Activated T-cell treated with anti-CD3 and anti-CD28 coated beads, Interleukin-2, amount 50 U/mL, for 48 hours (primary cell): ENCODE data around the gene ARHGEF17.

Experiments used
- DNase-seq, 2 experiments: peaks; one replicate each; pipeline ENCODE4 v3.0.0-alpha.2; 2020

ARHGEF17 gene

GRCh38 chr11:73414977-73415651 is 107.0 kb downstream of the ARHGEF17 start:
- no peak for DNase-seq

GRCh38 chr11:73415854-73416615 is 108.0 kb downstream of the ARHGEF17 start:
- DNase-seq, result no peak

- DNase-seq, result no peak
Measured at GRCh38 chr11:73416786-73417185, 108.7 kb downstream of the ARHGEF17 start.
